ENCODE data around the gene TCF20. TPM values are rescaled to one million over a fixed set of nuclear protein-coding genes. Genes with fewer than 3 reads are reported as not detected.

TCF20 gene
- 27.6 and 30.7 TPM in 2 replicates for total RNA-seq

GRCh38 chr22:42270510-42271190 lies at the start of gene TCF20:
TCF20 (minus strand) TSS chr22:42270653; CDS start chr22:42215305, 55,348 bp downstream.
- no peak for TF ChIP-seq CTCF (conservative IDR thresholded peaks at IDR 0.05; ENCODE audit: low read depth, low read length)
- DNase-seq (ENCODE audit: low read depth), result no peak
- peak within 1 kb of the TSS; percentile 97 for H3K4me3 ChIP-seq (ENCODE audit: low read depth, low read length)

GRCh38 chr22:42319386-42319785 lies 48.9 kb upstream of the TCF20 start:
- DNase-seq (ENCODE audit: low read depth), result no peak
- no peak overlapping the region for H3K4me3 ChIP-seq (ENCODE audit: low read depth, low read length)
- TF ChIP-seq CTCF (conservative IDR thresholded peaks at IDR 0.05; ENCODE audit: low read depth, low read length), result no peak

- no peak for TF ChIP-seq CTCF (conservative IDR thresholded peaks at IDR 0.05; ENCODE audit: low read depth, low read length)
- H3K4me3 ChIP-seq (ENCODE audit: low read depth, low read length), result no peak overlapping the region
- DNase-seq (ENCODE audit: low read depth), result no peak
Observed at GRCh38 chr22:42318967-42319366, 48.5 kb upstream of the TCF20 start.

- no peak for TF ChIP-seq CTCF (conservative IDR thresholded peaks at IDR 0.05; ENCODE audit: low read depth, low read length)
- no peak for DNase-seq (ENCODE audit: low read depth)
- H3K4me3 ChIP-seq (ENCODE audit: low read depth, low read length), result no peak overlapping the region
Observed at GRCh38 chr22:42317691-42318547, 47.5 kb upstream of the TCF20 start.

GRCh38 chr22:42317008-42317407 lies 46.6 kb upstream of the TCF20 start:
- peak; percentile 29 for DNase-seq (ENCODE audit: low read depth)
- no peak overlapping the region for H3K4me3 ChIP-seq (ENCODE audit: low read depth, low read length)
- no peak for TF ChIP-seq CTCF (conservative IDR thresholded peaks at IDR 0.05; ENCODE audit: low read depth, low read length)

GRCh38 chr22:42315392-42315756 lies 44.9 kb upstream of the TCF20 start:
- no peak for TF ChIP-seq CTCF (conservative IDR thresholded peaks at IDR 0.05; ENCODE audit: low read depth, low read length)
- no peak overlapping the region for H3K4me3 ChIP-seq (ENCODE audit: low read depth, low read length)
- no peak for DNase-seq (ENCODE audit: low read depth)
